Activated T-cell treated with anti-CD3 and anti-CD28 coated beads, Interleukin-2, amount 50 U/mL, for 24 hours (primary cell): ENCODE results near the gene LHX3.

Experiments used
- DNase-seq: peaks from one replicate; pipeline ENCODE4 v3.0.0-alpha.2; 2020
- H3K27ac Mint-ChIP-seq: 2 replicates; pipeline ENCODE4 v1.8.0; 2020; ENCODE audit warnings: mild to moderate bottlenecking, mixed read lengths
- H3K27me3 Mint-ChIP-seq: 2 replicates; pipeline ENCODE4 v1.8.0; 2020; ENCODE audit warnings: mixed read lengths
- H3K36me3 Mint-ChIP-seq: 2 replicates; pipeline ENCODE4 v1.8.0; 2020; ENCODE audit warnings: low read depth, mixed read lengths
- H3K4me1 Mint-ChIP-seq: 2 replicates; pipeline ENCODE4 v1.8.0; 2020; ENCODE audit warnings: low read depth, mixed read lengths
- H3K4me3 Mint-ChIP-seq: 2 replicates; pipeline ENCODE4 v1.8.0; 2020; ENCODE audit warnings: mild to moderate bottlenecking, moderate library complexity, mixed read lengths
- H3K9me3 Mint-ChIP-seq: 2 replicates; pipeline ENCODE4 v1.8.0; 2020; ENCODE audit warnings: mixed read lengths

The LHX3 gene

GRCh38 chr9:136211441-136212344 is 6.8 kb upstream of the LHX3 start:
- no peaks in the 10 kb centered on the region for H3K4me1 Mint-ChIP-seq
- no peaks in the 10 kb centered on the region for H3K9me3 Mint-ChIP-seq
- H3K36me3 Mint-ChIP-seq: peaks cover 97% of the 10 kb centered on the region
- DNase-seq: no peak
- no peak overlapping the region for H3K27ac Mint-ChIP-seq
- no peaks in the 10 kb centered on the region for H3K27me3 Mint-ChIP-seq
- H3K4me3 Mint-ChIP-seq: no peak overlapping the region

DNA sequence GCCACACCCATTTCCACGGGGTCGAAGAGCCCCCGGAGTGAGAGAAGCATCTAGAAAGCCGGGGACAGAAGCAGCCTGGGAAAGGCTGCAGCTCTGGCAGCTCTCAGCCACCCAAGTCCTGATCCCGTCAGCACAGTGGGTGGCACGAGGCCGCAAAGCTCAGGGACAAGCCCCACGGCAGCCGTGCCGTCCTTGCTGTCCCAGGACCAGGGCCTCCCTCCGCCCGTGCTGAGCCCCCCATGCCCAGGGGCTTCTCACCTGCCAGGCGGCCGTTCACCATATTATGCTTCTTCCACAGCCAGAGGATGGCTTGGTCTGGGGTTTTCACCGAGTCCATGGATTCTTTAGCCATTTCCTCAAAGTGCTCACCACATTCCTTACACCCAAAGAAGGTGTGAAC is 6.1 kb upstream of the LHX3 start:
- Mint-ChIP-seq H3K4me1 (no peaks in the 10 kb centered on the region), H3K36me3 (peaks cover 97% of the 10 kb centered on the region), H3K27ac (no peak overlapping the region), H3K4me3 (no peak overlapping the region), H3K27me3 (peaks cover 2% of the 10 kb centered on the region), H3K9me3 (no peaks in the 10 kb centered on the region)
- no peak for DNase-seq

GRCh38 chr9:136210276-136210675 is 5.3 kb upstream of the LHX3 start:
- Mint-ChIP-seq H3K27ac (no peak overlapping the region), H3K4me3 (no peak overlapping the region), H3K27me3 (peaks cover 5% of the 10 kb centered on the region), H3K9me3 (no peaks in the 10 kb centered on the region), H3K4me1 (no peaks in the 10 kb centered on the region), H3K36me3 (peaks cover 91% of the 10 kb centered on the region)
- DNase-seq: no peak

DNA sequence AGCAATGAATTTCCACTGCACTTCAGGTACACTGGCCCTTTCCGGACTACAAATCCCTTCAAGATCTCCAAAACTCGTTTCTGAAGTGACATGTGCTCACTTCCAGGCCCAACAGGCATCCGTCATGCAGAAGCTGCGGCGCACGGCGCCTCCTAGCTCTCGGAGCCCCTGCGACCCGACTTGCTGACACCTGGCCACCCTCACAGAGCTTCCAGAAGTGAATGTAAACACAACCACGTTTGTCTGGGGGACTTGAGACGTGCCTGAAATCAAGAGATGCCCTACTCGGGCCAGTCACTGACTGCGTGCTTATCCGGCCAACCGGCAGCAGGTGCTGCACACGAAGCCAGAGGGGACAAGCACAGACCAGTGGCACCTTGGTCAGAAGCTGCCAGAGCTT is 4.9 kb upstream of the LHX3 start:
- Mint-ChIP-seq H3K27me3 (peaks cover 7% of the 10 kb centered on the region), H3K4me1 (no peaks in the 10 kb centered on the region), H3K36me3 (peaks cover 86% of the 10 kb centered on the region), H3K9me3 (no peaks in the 10 kb centered on the region), H3K4me3 (no peak overlapping the region), H3K27ac (no peak overlapping the region)
- no peak for DNase-seq

- Mint-ChIP-seq H3K4me3 (no peak overlapping the region), H3K36me3 (peaks cover 81% of the 10 kb centered on the region)
- no peak for DNase-seq
Measured at GRCh38 chr9:136209232-136209631, 4.3 kb upstream of the LHX3 start.

GRCh38 chr9:136208675-136209074 is 3.7 kb upstream of the LHX3 start:
- Mint-ChIP-seq H3K27ac (no peak overlapping the region), H3K27me3 (peaks cover 18% of the 10 kb centered on the region), H3K4me1 (no peaks in the 10 kb centered on the region), H3K9me3 (no peaks in the 10 kb centered on the region), H3K4me3 (no peak overlapping the region), H3K36me3 (peaks cover 75% of the 10 kb centered on the region)
- no peak for DNase-seq

More at GRCh38 chr9:136209232-136209631, 4.3 kb upstream of the LHX3 start:
- Mint-ChIP-seq H3K4me1 (no peaks in the 10 kb centered on the region), H3K27me3 (peaks cover 12% of the 10 kb centered on the region), H3K9me3 (no peaks in the 10 kb centered on the region), H3K27ac (no peak overlapping the region)

GRCh38 chr9:136207616-136208015 is 2.7 kb upstream of the LHX3 start:
- no peak for DNase-seq
- Mint-ChIP-seq H3K27ac (no peak overlapping the region), H3K36me3 (peaks cover 65% of the 10 kb centered on the region), H3K4me1 (no peaks in the 10 kb centered on the region), H3K9me3 (no peaks in the 10 kb centered on the region), H3K4me3 (no peak overlapping the region), H3K27me3 (peaks cover 24% of the 10 kb centered on the region)

DNA sequence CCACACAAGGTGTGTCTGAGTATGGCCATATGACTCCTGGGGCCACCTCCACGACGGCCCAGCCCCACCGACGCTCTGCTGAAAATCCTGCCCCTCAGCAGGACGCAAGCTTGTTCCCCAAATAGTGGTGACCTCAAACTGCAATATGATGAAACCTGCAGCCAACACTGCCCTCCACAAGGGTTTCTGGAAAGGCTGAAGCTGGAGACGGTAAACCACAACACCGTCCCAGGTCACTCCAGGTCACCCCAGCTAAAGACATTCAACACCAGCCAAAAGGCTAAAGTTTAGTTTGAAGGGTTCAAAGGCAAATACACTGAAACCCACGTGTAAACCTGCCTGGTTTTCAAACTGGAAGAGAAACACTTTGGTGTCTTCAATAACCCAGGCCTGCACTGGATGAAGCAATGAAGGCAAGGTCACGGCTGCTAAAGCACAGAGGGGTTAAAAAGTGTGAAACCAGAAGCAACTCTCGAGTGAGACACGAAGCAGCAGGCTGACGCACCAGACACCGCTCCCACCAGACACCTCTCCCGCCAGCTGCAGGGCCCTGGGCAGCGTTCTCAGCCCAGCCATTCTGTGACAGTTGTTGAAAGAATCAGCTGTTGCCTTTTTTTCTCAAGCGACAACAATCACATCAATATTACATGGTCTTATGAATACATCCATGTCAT is 1.8 kb upstream of the LHX3 start:
- Mint-ChIP-seq H3K4me1 (no peaks in the 10 kb centered on the region), H3K27ac (no peak overlapping the region), H3K4me3 (no peak overlapping the region), H3K36me3 (peaks cover 56% of the 10 kb centered on the region), H3K9me3 (no peaks in the 10 kb centered on the region), H3K27me3 (peaks cover 31% of the 10 kb centered on the region)
- no peak for DNase-seq

DNA sequence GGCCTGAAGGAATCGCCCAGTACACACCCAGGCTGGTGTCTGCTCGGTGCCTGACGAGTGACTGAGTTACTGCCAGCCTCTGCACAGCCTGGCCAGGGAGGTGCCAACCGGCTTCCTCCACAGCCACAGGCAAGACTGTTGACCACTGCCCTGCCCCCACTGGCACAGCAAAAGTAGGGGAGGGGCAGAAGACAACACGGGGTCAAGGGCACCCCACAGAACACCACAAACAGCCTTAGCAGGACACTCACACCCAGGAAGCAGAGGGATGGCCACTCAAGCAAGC is 722 bp upstream of the LHX3 start:
- H3K4me1 Mint-ChIP-seq: no peaks in the 10 kb centered on the region
- H3K9me3 Mint-ChIP-seq: no peaks in the 10 kb centered on the region
- peaks cover 40% of the 10 kb centered on the region for H3K27me3 Mint-ChIP-seq

GRCh38 chr9:136204145-136204805 is 653 bp downstream of the LHX3 start:
- no peak overlapping the region for H3K4me3 Mint-ChIP-seq
- H3K9me3 Mint-ChIP-seq: no peaks in the 10 kb centered on the region
- H3K27me3 Mint-ChIP-seq: peaks cover 52% of the 10 kb centered on the region
- DNase-seq: no peak
- H3K4me1 Mint-ChIP-seq: no peaks in the 10 kb centered on the region
- no peak overlapping the region for H3K27ac Mint-ChIP-seq
- H3K36me3 Mint-ChIP-seq: peaks cover 31% of the 10 kb centered on the region

More for the DNA sequence above, 722 bp upstream of the LHX3 start:
- Mint-ChIP-seq H3K36me3 (peaks cover 45% of the 10 kb centered on the region), H3K27ac (no peak overlapping the region), H3K4me3 (no peak overlapping the region)
- no peak for DNase-seq

DNA sequence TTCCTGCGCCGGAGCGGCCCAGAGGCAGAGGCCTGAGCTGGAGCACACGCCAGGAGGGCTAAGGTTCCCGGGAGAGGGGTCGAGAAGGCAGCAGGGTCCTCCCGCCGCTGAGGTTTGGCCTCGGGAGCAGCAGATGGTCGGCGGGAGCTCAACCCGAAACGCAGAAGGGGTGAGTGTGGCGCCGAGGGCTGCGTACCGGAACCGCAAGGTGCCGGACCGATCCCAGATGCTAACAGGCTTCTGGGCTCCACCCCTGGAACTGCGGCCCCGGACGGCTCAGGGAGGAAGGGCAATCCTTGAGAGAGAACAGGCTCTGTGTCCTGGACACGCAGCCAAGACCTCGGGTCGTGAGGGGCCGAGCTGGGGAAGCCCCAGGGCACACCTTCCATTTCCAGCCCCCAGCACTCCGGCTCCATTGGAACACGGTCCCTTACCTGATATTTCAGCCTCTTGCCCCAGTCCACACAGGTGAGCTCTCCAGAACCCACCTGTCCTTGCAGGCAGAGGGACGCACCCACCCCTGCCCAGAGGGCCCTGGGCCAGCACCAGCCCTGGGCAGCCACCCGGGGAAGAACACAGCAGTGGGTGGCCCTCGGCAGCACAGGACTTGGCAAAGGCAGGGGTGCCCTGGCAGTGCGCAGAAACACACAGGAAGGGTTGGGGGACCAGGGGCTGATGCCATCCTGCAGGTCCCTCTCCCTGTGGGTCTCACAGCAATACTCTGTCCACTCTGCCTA is 1.4 kb downstream of the LHX3 start:
- Mint-ChIP-seq H3K36me3 (peaks cover 24% of the 10 kb centered on the region), H3K27me3 (peaks cover 54% of the 10 kb centered on the region), H3K27ac (peak overlapping the region; percentile 40), H3K4me3 (no peak overlapping the region), H3K4me1 (no peaks in the 10 kb centered on the region), H3K9me3 (no peaks in the 10 kb centered on the region)
- DNase-seq: no peak

GRCh38 chr9:136202454-136203407 is 2.2 kb downstream of the LHX3 start:
- Mint-ChIP-seq H3K27ac (no peak overlapping the region), H3K4me1 (no peaks in the 10 kb centered on the region), H3K27me3 (peaks cover 62% of the 10 kb centered on the region), H3K36me3 (peaks cover 18% of the 10 kb centered on the region), H3K4me3 (no peak overlapping the region), H3K9me3 (no peaks in the 10 kb centered on the region)
- DNase-seq: no peak

DNA sequence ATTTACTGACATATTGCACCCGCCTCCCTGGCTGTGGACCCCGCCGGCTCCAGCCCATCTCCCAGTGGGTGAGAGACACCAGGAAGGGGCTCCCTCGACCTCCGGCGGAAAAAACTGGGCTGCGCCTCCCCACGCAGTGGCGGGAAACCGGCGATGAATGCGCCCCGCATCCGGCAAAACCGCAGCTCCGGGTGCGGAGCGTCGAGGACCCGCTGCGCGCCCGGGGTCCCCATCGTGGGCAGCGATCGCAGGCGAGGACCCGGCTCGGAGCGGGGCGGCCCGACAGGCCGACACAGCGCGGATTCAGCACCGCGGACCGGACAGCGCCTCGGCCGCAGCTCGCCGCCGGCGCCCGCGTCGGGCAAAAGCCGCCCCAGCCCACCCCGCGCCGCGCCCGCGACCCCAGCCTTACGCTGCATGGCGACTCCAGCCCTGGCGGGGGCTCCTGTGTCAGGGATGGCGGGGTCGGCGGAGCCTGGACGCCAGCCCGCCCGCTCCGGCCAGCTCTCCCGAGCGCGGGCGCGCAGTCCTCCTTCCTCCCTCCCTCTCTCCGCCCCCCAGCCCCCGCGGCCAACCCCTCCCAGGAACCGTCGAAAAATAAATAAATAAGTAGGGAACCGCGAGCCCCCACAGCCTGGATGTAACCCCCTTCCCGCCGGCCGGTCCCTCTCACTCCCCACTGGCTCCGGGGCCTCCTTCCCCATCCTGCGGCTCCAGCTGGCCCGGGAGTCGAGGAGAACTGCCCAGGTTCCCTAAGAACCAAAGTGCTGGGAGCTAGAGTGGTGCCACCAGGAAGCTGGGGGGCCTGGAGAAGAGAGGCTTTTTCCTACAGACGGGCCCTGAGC is 3.1 kb downstream of the LHX3 start:
- no peaks in the 10 kb centered on the region for H3K9me3 Mint-ChIP-seq
- H3K27ac Mint-ChIP-seq: no peak overlapping the region
- no peak for DNase-seq
- peaks cover under 1% of the 10 kb centered on the region for H3K4me1 Mint-ChIP-seq
- peaks cover 69% of the 10 kb centered on the region for H3K27me3 Mint-ChIP-seq
- H3K36me3 Mint-ChIP-seq: peaks cover 9% of the 10 kb centered on the region
- no peak overlapping the region for H3K4me3 Mint-ChIP-seq
